SK-N-SH treated with all-trans-retinoic acid at 6 μM for 48 hours (cell line): ENCODE data around the gene MCEE.

Source experiments
- ATAC-seq: fragments of 200-7000 bp; cut with Tn5 transposase; 3 replicates; pipeline ENCODE4 v1.9.1; 2020; ENCODE audit warnings: mild to moderate bottlenecking, moderate library complexity
- ARNTL ChIP-seq: fragments of 450-650 bp; formaldehyde crosslinking; IDR thresholded peaks from 2 replicates; pipeline ENCODE4 v1.5.0; 2020; ENCODE audit warnings: low read depth, mild to moderate bottlenecking, moderate library complexity, borderline replicate concordance
- BACH2 ChIP-seq: fragments of 250-450 bp; sonication (Bioruptor Pico); IDR thresholded peaks from 2 replicates; pipeline ENCODE4 v1.9.0; 2021; ENCODE audit warnings: mild to moderate bottlenecking, borderline replicate concordance
- CSDC2 ChIP-seq: fragments of 250-450 bp; sonication (Bioruptor Pico); IDR thresholded peaks from 2 replicates; pipeline ENCODE4 v1.5.0; 2020; ENCODE audit warnings: mild to moderate bottlenecking, moderate library complexity
- ESRRG ChIP-seq: fragments of 250-450 bp; sonication (Bioruptor Pico); IDR thresholded peaks from 2 replicates; pipeline ENCODE4 v1.6.1; 2021; ENCODE audit warnings: mild to moderate bottlenecking
- GLIS3 ChIP-seq: fragments of 250-450 bp; sonication (Bioruptor Pico); IDR thresholded peaks from 2 replicates; pipeline ENCODE4 v1.5.0; 2020; ENCODE audit warnings: mild to moderate bottlenecking, moderate library complexity
- ISL1 ChIP-seq: fragments of 250-450 bp; sonication (Bioruptor Pico); IDR thresholded peaks from 2 replicates; pipeline ENCODE4 v2.1.2; 2022; ENCODE audit warnings: mild to moderate bottlenecking, moderate library complexity
- OSR1 ChIP-seq: fragments of 250-450 bp; sonication (Bioruptor Pico); IDR thresholded peaks from 2 replicates; pipeline ENCODE4 v1.8.0; 2022; ENCODE audit warnings: moderate library complexity, mild to moderate bottlenecking, inconsistent platforms
- PPARA ChIP-seq: fragments of 250-450 bp; sonication (Bioruptor Pico); IDR thresholded peaks from 2 replicates; pipeline ENCODE4 v1.5.0; 2020; ENCODE audit warnings: mild to moderate bottlenecking, borderline replicate concordance
- RARB ChIP-seq: fragments of 250-450 bp; sonication (Bioruptor Pico); IDR thresholded peaks from 2 replicates; pipeline ENCODE4 v1.8.0; 2021; ENCODE audit warnings: mild to moderate bottlenecking, moderate library complexity
- SNAI2 ChIP-seq: fragments of 250-450 bp; sonication (Bioruptor Pico); IDR thresholded peaks from 2 replicates; pipeline ENCODE4 v1.5.0; 2020; ENCODE audit warnings: mild to moderate bottlenecking, moderate library complexity
- TCF4 ChIP-seq: fragments of 250-450 bp; sonication (Bioruptor Pico); IDR thresholded peaks from 2 replicates; pipeline ENCODE4 v1.8.0; 2021; ENCODE audit warnings: mild to moderate bottlenecking, moderate library complexity, borderline replicate concordance
- TOX ChIP-seq: fragments of 250-450 bp; sonication (Bioruptor Pico); IDR thresholded peaks from 2 replicates; pipeline ENCODE4 v1.8.0; 2021; ENCODE audit warnings: mild to moderate bottlenecking, moderate library complexity, borderline replicate concordance
- ZC3H10 ChIP-seq: fragments of 250-450 bp; sonication (Bioruptor Pico); IDR thresholded peaks from 2 replicates; pipeline ENCODE4 v1.5.1; 2021; ENCODE audit warnings: mild to moderate bottlenecking, moderate library complexity
- ZFP3 ChIP-seq: fragments of 250-450 bp; sonication (Bioruptor Pico); IDR thresholded peaks from 2 replicates; pipeline ENCODE4 v1.5.0; 2020; ENCODE audit warnings: mild to moderate bottlenecking, moderate library complexity
- ZFP30 ChIP-seq: fragments of 450-650 bp; formaldehyde crosslinking; IDR thresholded peaks from 2 replicates; pipeline ENCODE4 v1.5.0; 2022; ENCODE audit warnings: mild to moderate bottlenecking, moderate library complexity
- ZNF565 ChIP-seq: fragments of 450-650 bp; formaldehyde crosslinking; conservative IDR thresholded peaks from 2 replicates; pipeline ENCODE4 v1.5.0; 2020; ENCODE audit warnings: low read depth, mild to moderate bottlenecking, moderate library complexity
- ZNF8 ChIP-seq: fragments of 450-650 bp; formaldehyde crosslinking; IDR thresholded peaks from 2 replicates; pipeline ENCODE4 v1.5.0; 2020; ENCODE audit warnings: mild to moderate bottlenecking, moderate library complexity
- TF ChIP-seq, protein P1 (sequence below): fragments of 250-450 bp; sonication (Bioruptor Pico); IDR thresholded peaks from 2 replicates; pipeline ENCODE4 v1.8.0; 2020; ENCODE audit warnings: mild to moderate bottlenecking, moderate library complexity, borderline replicate concordance
- TF ChIP-seq, protein P2 (sequence below): fragments of 250-450 bp; sonication (Bioruptor Pico); IDR thresholded peaks from 2 replicates; pipeline ENCODE4 v1.5.1; 2020; ENCODE audit warnings: low read depth, mild to moderate bottlenecking, moderate library complexity
- TF ChIP-seq, protein P3 (sequence below): fragments of 250-450 bp; sonication (Bioruptor Pico); IDR thresholded peaks from 2 replicates; pipeline ENCODE4 v1.5.1; 2021; ENCODE audit warnings: mild to moderate bottlenecking, moderate library complexity

MCEE gene

DNA sequence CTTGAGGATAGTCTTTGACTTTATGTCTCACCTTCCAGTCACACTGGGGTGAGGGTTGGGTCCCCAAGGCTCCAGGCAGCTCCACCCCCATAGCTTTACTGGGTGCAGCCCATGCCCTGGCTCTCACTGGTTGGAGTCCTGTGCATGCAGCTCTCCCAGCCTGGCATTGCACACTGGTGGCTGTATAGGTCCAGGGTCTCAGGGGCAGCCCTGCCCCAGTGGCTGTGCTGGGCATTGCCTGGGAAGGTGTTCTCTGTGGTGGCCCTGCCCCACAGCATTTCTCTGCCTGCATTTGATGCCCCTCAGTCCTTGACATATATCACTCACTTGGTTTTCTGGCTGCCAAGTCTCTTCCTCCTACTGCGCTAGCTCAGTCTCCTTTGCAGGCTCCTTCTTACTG is 21.6 kb upstream of the MCEE start:
- TF ChIP-seq RARB (no peak), CSDC2 (CRISPR knock-in tag) (no peak), ARNTL (CRISPR knock-in tag) (no peak), PPARA (CRISPR knock-in tag) (no peak), ISL1 (CRISPR knock-in tag) (no peak), ZNF8 (CRISPR knock-in tag) (no peak), BACH2 (CRISPR knock-in tag) (no peak), TOX (CRISPR knock-in tag) (no peak), TCF4 (CRISPR knock-in tag) (no peak), ZFP3 (CRISPR knock-in tag) (no peak), ZC3H10 (CRISPR knock-in tag) (no peak), ESRRG (CRISPR knock-in tag) (no peak), SNAI2 (no peak), GLIS3 (CRISPR knock-in tag) (no peak)
- TF ChIP-seq, protein P1, sequence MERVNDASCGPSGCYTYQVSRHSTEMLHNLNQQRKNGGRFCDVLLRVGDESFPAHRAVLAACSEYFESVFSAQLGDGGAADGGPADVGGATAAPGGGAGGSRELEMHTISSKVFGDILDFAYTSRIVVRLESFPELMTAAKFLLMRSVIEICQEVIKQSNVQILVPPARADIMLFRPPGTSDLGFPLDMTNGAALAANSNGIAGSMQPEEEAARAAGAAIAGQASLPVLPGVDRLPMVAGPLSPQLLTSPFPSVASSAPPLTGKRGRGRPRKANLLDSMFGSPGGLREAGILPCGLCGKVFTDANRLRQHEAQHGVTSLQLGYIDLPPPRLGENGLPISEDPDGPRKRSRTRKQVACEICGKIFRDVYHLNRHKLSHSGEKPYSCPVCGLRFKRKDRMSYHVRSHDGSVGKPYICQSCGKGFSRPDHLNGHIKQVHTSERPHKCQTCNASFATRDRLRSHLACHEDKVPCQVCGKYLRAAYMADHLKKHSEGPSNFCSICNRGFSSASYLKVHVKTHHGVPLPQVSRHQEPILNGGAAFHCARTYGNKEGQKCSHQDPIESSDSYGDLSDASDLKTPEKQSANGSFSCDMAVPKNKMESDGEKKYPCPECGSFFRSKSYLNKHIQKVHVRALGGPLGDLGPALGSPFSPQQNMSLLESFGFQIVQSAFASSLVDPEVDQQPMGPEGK (CRISPR knock-in tag): no peak
- TF ChIP-seq, protein P2, sequence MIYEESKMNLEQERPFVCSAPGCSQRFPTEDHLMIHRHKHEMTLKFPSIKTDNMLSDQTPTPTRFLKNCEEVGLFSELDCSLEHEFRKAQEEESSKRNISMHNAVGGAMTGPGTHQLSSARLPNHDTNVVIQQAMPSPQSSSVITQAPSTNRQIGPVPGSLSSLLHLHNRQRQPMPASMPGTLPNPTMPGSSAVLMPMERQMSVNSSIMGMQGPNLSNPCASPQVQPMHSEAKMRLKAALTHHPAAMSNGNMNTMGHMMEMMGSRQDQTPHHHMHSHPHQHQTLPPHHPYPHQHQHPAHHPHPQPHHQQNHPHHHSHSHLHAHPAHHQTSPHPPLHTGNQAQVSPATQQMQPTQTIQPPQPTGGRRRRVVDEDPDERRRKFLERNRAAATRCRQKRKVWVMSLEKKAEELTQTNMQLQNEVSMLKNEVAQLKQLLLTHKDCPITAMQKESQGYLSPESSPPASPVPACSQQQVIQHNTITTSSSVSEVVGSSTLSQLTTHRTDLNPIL: no peak
- peak; percentile 57 for ATAC-seq

DNA sequence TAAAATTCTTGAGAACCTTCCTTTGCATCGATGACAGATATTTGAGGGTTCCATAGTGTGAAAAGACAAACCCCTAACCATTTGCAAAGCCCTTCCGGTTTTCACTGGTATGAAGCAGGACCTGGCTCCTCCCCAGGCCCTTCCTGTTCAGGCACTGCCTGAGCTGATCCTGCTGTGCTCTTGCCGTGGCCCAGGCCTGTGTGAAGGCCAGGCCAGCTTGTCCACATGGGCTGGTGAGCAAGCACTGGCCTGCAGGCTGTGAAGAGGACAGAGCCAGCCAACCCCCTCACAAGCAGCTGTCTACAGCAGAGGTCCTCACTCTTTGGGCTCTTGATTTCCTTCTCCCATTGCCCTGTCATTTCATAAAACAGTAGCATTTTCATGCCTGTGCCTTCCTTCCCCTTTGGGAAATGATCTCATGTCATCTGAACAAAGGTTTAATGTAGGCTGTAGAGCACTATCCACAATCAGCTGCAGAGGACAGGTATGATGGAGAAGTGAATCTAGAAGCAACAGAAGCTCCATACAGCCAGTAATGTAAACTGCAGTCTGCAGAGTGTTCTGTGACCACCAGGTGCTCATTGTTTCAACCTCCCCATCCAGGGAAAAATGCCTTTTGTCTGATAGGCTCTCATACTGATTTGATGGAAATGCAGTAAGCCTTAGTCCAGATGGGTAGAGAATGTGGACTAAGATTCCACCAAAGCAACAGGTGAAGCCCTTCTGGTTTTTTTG is 20.2 kb upstream of the MCEE start:
- ATAC-seq: no peak
- TF ChIP-seq ZNF8 (CRISPR knock-in tag): no peak
- TF ChIP-seq ZFP30 (CRISPR knock-in tag): no peak
- TF ChIP-seq CSDC2 (CRISPR knock-in tag): no peak
- TF ChIP-seq, protein P2: no peak
- no peak for TF ChIP-seq ZNF565 (CRISPR knock-in tag)
- TF ChIP-seq ARNTL (CRISPR knock-in tag): no peak
- TF ChIP-seq RARB: no peak
- no peak for TF ChIP-seq ZC3H10 (CRISPR knock-in tag)
- no peak for TF ChIP-seq OSR1 (CRISPR knock-in tag)
- no peak for TF ChIP-seq SNAI2
- TF ChIP-seq, protein P3, sequence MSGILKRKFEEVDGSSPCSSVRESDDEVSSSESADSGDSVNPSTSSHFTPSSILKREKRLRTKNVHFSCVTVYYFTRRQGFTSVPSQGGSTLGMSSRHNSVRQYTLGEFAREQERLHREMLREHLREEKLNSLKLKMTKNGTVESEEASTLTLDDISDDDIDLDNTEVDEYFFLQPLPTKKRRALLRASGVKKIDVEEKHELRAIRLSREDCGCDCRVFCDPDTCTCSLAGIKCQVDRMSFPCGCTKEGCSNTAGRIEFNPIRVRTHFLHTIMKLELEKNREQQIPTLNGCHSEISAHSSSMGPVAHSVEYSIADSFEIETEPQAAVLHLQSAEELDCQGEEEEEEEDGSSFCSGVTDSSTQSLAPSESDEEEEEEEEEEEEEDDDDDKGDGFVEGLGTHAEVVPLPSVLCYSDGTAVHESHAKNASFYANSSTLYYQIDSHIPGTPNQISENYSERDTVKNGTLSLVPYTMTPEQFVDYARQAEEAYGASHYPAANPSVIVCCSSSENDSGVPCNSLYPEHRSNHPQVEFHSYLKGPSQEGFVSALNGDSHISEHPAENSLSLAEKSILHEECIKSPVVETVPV: no peak
- TF ChIP-seq, protein P1 (CRISPR knock-in tag): no peak
- TF ChIP-seq PPARA (CRISPR knock-in tag): no peak
- TF ChIP-seq BACH2 (CRISPR knock-in tag): no peak
- TF ChIP-seq, all 23 proteins: peak for 0

DNA sequence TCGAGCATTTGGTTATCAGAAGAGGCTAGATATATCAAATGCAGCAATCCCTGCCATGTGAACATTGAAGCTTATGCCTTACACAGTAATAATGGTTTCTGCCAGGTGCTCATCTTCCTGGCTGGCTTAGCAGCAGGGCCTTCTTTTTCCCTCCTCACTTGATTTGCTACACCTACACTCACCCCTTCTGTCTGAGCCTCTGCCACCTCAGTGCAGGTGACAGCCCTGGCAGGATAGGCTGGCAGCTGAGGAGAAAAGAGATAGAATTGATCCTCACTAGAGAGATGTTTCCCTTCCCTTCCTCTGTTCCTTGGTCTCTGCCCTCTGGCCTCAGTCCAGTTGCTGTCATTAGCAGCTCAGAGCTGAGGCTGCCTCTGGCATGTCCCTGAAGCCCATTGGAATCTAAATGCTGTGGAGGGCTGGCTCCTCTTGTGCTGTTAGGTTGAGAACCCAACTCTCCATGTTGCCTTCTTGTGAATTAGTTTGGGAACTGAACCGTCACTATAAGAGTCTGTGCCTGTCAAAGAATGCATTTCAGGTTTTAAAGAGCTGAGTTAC is 18.6 kb upstream of the MCEE start:
- TF ChIP-seq ISL1 (CRISPR knock-in tag): no peak
- TF ChIP-seq, protein P2: no peak
- TF ChIP-seq ESRRG (CRISPR knock-in tag): no peak
- TF ChIP-seq, protein P1 (CRISPR knock-in tag): no peak
- TF ChIP-seq ZFP3 (CRISPR knock-in tag): no peak
- no peak for TF ChIP-seq ARNTL (CRISPR knock-in tag)
- no peak for ATAC-seq
